ENCODE data around the gene FNTB.

- TF ChIP-seq BRCA1 (IDR thresholded peaks at IDR 0.05; ENCODE audit: low read depth, low read length): no peak
- no peak for TF ChIP-seq CTCF (IDR thresholded peaks at IDR 0.05; ENCODE audit: control extremely low read depth in 1 of 3, insufficient read depth in 1 of 3, low read depth in 1 of 3, low read length in 3 of 3)
- no peak for TF ChIP-seq POLR2AphosphoS5 (IDR thresholded peaks at IDR 0.05; ENCODE audit: low read depth, low read length)
- no peak for TF ChIP-seq POLR2A (IDR thresholded peaks at IDR 0.05; ENCODE audit: control extremely low read depth in 1 of 2, low read depth in 2 of 2, low read length in 2 of 2)
- no peak for TF ChIP-seq JUN (IDR thresholded peaks at IDR 0.05; ENCODE audit: low read depth, low read length)
- TF ChIP-seq CREB1 (IDR thresholded peaks at IDR 0.05): no peak
Measured at GRCh38 chr14:64968167-64968566, 18.5 kb upstream of the FNTB start.
